A673 (cell line): Measurements from ENCODE around the gene PSMA4. TPM values are rescaled to one million over a fixed set of nuclear protein-coding genes. Genes with fewer than 3 reads are reported as not detected.

Source experiments
- BruUV-seq: library from RNA; stranded (reverse); fragments of 400-500 nt; replicated peaks from 2 replicates; lab custom pipeline; 2021; lab: Mats Ljungman, UMichigan
- CTCF ChIA-PET: fragments of 300-600 bp; sonication (Branson Sonifier 250); formaldehyde crosslinking; loops from one replicate; lab custom pipeline; 2022; ENCODE audit warnings: antibody characterized with exemption; lab: Charles Lee
- POLR2A ChIA-PET: fragments of 300-600 bp; sonication (Branson Sonifier 250); formaldehyde crosslinking; loops from one replicate; lab custom pipeline; 2022; ENCODE audit warnings: antibody characterized with exemption; ENCODE audit not compliant: low non-redundant PET; lab: Charles Lee
- DNase-seq: peaks from one replicate; pipeline ENCODE4 v3.0.0-alpha.2; 2015; ENCODE audit warnings: low spot score
- H3K27ac ChIP-seq: fragments of 200-600 bp; sonication (generic); 2 replicates; pipeline ENCODE4 v1.5.1; 2016; ENCODE audit warnings: mixed run types, low read depth, mild to moderate bottlenecking, mixed read lengths, antibody characterized with exemption, low read length; ENCODE audit not compliant: poor library complexity, severe bottlenecking
- H3K27me3 ChIP-seq: fragments of 200-600 bp; sonication (generic); replicated peaks from 2 replicates; pipeline ENCODE4 v1.6.1; 2017; ENCODE audit warnings: mixed run types, low read depth, mild to moderate bottlenecking, mixed read lengths, antibody characterized with exemption, low read length; ENCODE audit not compliant: insufficient read depth, poor library complexity
- H3K36me3 ChIP-seq: fragments of 200-600 bp; sonication (generic); 2 replicates; pipeline ENCODE4 v1.6.1; 2016; ENCODE audit warnings: mixed run types, mild to moderate bottlenecking, mixed read lengths, antibody characterized with exemption, low read length; ENCODE audit not compliant: insufficient read depth, poor library complexity, severe bottlenecking
- H3K4me1 ChIP-seq: fragments of 200-600 bp; sonication (generic); 2 replicates; pipeline ENCODE4 v1.6.1; 2017; ENCODE audit warnings: mixed run types, mild to moderate bottlenecking, mixed read lengths, antibody characterized with exemption, low read length; ENCODE audit not compliant: insufficient read depth, poor library complexity, severe bottlenecking
- H3K4me3 ChIP-seq: fragments of 200-600 bp; sonication (generic); 2 replicates; pipeline ENCODE4 v1.5.1; 2016; ENCODE audit warnings: low read depth, mixed run types, mild to moderate bottlenecking, mixed read lengths, low read length; ENCODE audit not compliant: poor library complexity, severe bottlenecking
- H3K9me3 ChIP-seq: fragments of 200-600 bp; sonication (generic); 2 replicates; pipeline ENCODE4 v1.6.1; 2016; ENCODE audit warnings: mixed run types, low read depth, mild to moderate bottlenecking, mixed read lengths, antibody characterized with exemption, low read length; ENCODE audit not compliant: poor library complexity, severe bottlenecking
- EZH2 ChIP-seq: fragments of 200-600 bp; sonication (generic); IDR thresholded peaks from 2 replicates; pipeline ENCODE4 v1.6.1; 2017; ENCODE audit warnings: borderline replicate concordance, low read depth, mild to moderate bottlenecking, mixed read lengths, antibody characterized with exemption, low read length; ENCODE audit not compliant: poor library complexity, severe bottlenecking
- intact Hi-C: fragments of 100-400 bp; cut with micrococcal nuclease; formaldehyde crosslinking; loops from one replicate; pipeline ENCODE4 v1.10.0; 2022; ENCODE audit not compliant: unreplicated experiment
- total RNA-seq: library from RNA; stranded (reverse); gene quantifications from 2 replicates; pipeline ENCODE4 v1.2.3, GENCODE V29; 2021
- TF ChIP-seq, protein P1 (sequence below): fragments of 300-800, 200-600 bp; sonication (generic); conservative IDR thresholded peaks from 2 replicates; pipeline ENCODE4 v1.5.1; 2017; ENCODE audit warnings: low read depth, mild to moderate bottlenecking, antibody characterized with exemption, low read length, moderate library complexity, mixed read lengths

PSMA4 gene
- total RNA-seq, 1 experiment from 2014 or later, result 444 TPM

GRCh38 chr15:78550194-78550593, 9.9 kb downstream of the PSMA4 start:
- peaks cover 59% of the 10 kb centered on the region for H3K36me3 ChIP-seq
- POLR2A ChIA-PET, result no interaction called here
- CTCF ChIA-PET, result no interaction called here

GRCh38 chr15:78550815-78551214, 10.6 kb downstream of the PSMA4 start:
- Histone ChIP-seq H3K36me3 (peaks cover 53% of the 10 kb centered on the region), H3K27ac (no peak overlapping the region), H3K27me3 (no peaks in the 10 kb centered on the region), H3K4me1 (no peaks in the 10 kb centered on the region), H3K9me3 (no peaks in the 10 kb centered on the region), H3K4me3 (no peak overlapping the region)
- no peak for DNase-seq
- intact Hi-C loops, result no loop called here
- TF ChIP-seq, protein P1, sequence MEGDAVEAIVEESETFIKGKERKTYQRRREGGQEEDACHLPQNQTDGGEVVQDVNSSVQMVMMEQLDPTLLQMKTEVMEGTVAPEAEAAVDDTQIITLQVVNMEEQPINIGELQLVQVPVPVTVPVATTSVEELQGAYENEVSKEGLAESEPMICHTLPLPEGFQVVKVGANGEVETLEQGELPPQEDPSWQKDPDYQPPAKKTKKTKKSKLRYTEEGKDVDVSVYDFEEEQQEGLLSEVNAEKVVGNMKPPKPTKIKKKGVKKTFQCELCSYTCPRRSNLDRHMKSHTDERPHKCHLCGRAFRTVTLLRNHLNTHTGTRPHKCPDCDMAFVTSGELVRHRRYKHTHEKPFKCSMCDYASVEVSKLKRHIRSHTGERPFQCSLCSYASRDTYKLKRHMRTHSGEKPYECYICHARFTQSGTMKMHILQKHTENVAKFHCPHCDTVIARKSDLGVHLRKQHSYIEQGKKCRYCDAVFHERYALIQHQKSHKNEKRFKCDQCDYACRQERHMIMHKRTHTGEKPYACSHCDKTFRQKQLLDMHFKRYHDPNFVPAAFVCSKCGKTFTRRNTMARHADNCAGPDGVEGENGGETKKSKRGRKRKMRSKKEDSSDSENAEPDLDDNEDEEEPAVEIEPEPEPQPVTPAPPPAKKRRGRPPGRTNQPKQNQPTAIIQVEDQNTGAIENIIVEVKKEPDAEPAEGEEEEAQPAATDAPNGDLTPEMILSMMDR, result no peak
- TF ChIP-seq EZH2, result no peak
- no TSS peak for BruUV-seq
- ChIA-PET POLR2A (no interaction called here), CTCF (no interaction called here)

More at GRCh38 chr15:78550194-78550593, 9.9 kb downstream of the PSMA4 start:
- Histone ChIP-seq H3K27me3 (no peaks in the 10 kb centered on the region), H3K27ac (no peak overlapping the region), H3K4me1 (no peaks in the 10 kb centered on the region), H3K4me3 (no peak overlapping the region), H3K9me3 (no peaks in the 10 kb centered on the region)
- no peak for DNase-seq
- BruUV-seq, result no TSS peak
- intact Hi-C loops, result no loop called here
- TF ChIP-seq, protein P1, result no peak
- no peak for TF ChIP-seq EZH2

GRCh38 chr15:78551902-78552301, 11.7 kb downstream of the PSMA4 start:
- ChIA-PET CTCF (no interaction called here), POLR2A (no interaction called here)
- Histone ChIP-seq H3K9me3 (no peaks in the 10 kb centered on the region), H3K4me1 (no peaks in the 10 kb centered on the region), H3K4me3 (no peak overlapping the region), H3K36me3 (peaks cover 42% of the 10 kb centered on the region), H3K27ac (no peak overlapping the region), H3K27me3 (no peaks in the 10 kb centered on the region)
- BruUV-seq, result no TSS peak
- no peak for DNase-seq
- intact Hi-C loops, result no loop called here
- no peak for TF ChIP-seq EZH2
- TF ChIP-seq, protein P1, result no peak
